GM10266 (cell line): ENCODE measurements around the gene TMEM26.

Experiments used
- DNase-seq: peaks from one replicate; pipeline ENCODE4 v3.0.0; 2012; ENCODE audit errors: extremely low spot score
- TF ChIP-seq, protein P1 (sequence below): IDR thresholded peaks from 2 replicates; pipeline ENCODE4 v1.5.1; 2012; ENCODE audit warnings: mild to moderate bottlenecking, low read depth; ENCODE audit not compliant: control insufficient read depth, insufficient read depth; ENCODE audit errors: missing control alignments

Gene TMEM26

DNA sequence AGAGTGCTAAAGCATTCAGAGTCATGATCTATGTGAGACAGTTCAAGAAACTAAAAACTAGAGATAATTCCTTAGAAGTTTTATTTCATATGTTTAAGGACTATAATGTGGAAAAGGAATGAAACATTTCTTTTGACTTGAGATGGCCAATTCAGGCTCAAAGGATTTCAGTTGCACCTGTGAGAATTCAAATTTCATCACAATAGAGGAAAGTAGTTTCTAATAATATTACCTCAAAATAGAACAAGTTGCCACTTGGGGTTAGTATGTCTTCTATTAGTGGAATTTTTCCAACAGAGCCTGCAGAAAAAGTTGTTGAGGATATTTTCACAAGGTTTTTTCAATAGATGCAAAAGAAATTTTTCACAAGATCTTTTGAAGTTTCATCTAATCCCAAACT is 37.4 kb downstream of the TMEM26 start:
- DNase-seq: no peak
- TF ChIP-seq, protein P1, sequence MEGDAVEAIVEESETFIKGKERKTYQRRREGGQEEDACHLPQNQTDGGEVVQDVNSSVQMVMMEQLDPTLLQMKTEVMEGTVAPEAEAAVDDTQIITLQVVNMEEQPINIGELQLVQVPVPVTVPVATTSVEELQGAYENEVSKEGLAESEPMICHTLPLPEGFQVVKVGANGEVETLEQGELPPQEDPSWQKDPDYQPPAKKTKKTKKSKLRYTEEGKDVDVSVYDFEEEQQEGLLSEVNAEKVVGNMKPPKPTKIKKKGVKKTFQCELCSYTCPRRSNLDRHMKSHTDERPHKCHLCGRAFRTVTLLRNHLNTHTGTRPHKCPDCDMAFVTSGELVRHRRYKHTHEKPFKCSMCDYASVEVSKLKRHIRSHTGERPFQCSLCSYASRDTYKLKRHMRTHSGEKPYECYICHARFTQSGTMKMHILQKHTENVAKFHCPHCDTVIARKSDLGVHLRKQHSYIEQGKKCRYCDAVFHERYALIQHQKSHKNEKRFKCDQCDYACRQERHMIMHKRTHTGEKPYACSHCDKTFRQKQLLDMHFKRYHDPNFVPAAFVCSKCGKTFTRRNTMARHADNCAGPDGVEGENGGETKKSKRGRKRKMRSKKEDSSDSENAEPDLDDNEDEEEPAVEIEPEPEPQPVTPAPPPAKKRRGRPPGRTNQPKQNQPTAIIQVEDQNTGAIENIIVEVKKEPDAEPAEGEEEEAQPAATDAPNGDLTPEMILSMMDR: no peak

- TF ChIP-seq, protein P1: no peak
- no peak for DNase-seq
These were observed 41.5 kb downstream of the TMEM26 start for GRCh38 chr10:61411706-61412105.

DNA sequence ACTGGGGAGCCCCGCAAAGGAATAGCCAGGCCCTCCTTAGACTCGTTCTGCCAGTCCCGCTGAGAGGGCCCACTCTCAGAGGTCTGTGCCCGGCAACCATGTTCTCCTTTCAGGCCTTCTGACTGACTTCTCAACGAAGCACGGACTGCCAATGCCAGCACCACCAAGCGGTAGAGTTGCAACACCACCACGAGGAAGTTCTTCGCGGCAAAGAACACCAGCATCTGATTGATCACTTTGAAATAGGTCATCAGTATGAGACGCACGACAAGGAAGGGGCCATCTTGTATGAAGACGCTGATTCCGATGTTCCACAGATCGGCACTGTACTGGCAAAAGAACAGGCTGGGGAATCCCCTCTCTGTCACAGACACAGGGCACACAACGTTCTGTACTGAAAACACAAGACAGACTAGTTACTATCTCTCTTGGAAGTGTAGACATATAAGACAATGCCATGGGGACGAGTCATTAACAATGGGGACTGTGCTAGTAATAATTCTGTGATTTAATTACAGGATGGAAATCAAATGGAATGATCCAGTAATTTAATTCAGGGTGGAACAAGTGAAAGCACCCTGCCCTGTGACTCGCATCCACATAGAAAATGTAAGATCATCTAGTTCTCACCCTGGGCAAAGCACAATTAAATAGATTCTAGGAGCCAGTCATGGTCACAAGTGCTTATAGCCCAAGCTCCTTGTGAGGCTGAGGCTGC is 42.7 kb downstream of the TMEM26 start:
- DNase-seq: no peak
- TF ChIP-seq, protein P1: no peak

GRCh38 chr10:61409157-61409556 is 44.0 kb downstream of the TMEM26 start:
- no peak for DNase-seq
- TF ChIP-seq, protein P1: no peak

- no peak for DNase-seq
- TF ChIP-seq, protein P1: no peak
These were observed 45.1 kb downstream of the TMEM26 start for GRCh38 chr10:61408105-61408504.

DNA sequence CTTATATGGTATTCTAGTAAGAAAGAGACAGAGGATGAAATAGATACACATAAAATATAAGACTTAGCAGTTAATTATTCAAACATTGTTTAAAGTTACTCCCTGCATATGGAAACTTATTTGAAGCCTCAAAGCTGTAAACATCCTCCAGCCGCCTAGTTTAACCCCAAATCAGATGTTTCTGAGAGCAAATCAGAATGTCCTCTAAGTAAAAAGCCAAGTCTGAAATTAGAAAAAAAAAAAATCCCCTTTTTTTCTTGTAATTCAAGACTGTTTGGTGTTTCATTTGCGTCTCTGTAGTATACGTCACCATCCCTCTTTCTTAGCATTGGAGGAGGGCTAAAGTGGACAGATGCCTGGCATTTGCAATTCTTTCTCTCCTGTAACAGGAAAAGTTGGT is 46.4 kb downstream of the TMEM26 start:
- DNase-seq: no peak
- TF ChIP-seq, protein P1: no peak

DNA sequence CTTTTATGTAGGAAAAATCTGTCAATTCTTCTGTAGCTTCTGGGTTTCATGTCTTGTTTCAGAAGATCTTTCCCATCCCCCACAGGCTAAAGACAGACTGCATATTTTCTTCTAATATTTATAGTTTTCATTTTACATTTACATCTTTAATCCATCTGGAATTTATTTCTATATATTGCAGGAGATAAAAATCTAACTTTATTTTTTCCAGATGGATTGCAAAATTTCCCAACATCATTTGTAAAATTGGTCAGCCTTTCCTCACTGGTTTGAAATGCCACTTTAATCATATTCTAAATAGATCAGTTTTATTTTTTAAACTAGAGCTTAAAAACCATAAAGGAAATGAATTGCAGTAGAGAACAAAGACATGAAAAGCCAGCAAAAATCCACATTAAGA is 46.9 kb downstream of the TMEM26 start:
- TF ChIP-seq, protein P1: no peak
- DNase-seq: no peak
